NCI-H146 (cell line): ENCODE results near the gene PLPP1.

ENCODE experiments used
- DNase-seq: peaks from one replicate; lab custom pipeline; 2025; lab: John Stamatoyannopoulos, UW

The PLPP1 gene

GRCh38 chr5:55446640-55447351 is 88.0 kb downstream of the PLPP1 start:
- no peak for DNase-seq

- DNase-seq, result no peak
These were observed 89.0 kb downstream of the PLPP1 start for GRCh38 chr5:55445791-55446190.

- DNase-seq, result no peak
These were observed 92.8 kb downstream of the PLPP1 start for GRCh38 chr5:55441954-55442353.

- DNase-seq, result no peak
These were observed 93.5 kb downstream of the PLPP1 start for GRCh38 chr5:55441107-55441771.

- no peak for DNase-seq
These were observed 94.5 kb downstream of the PLPP1 start for GRCh38 chr5:55440188-55440646.

- DNase-seq, result no peak
These were observed 95.8 kb downstream of the PLPP1 start for GRCh38 chr5:55438998-55439397.

- no peak for DNase-seq
These were observed 96.9 kb downstream of the PLPP1 start for GRCh38 chr5:55437859-55438206.

GRCh38 chr5:55437452-55437851 is 97.3 kb downstream of the PLPP1 start:
- no peak for DNase-seq

- no peak for DNase-seq
These were observed 102.2 kb downstream of the PLPP1 start for GRCh38 chr5:55432549-55432948.

- no peak for DNase-seq
These were observed 105.0 kb downstream of the PLPP1 start for GRCh38 chr5:55429613-55430253.

- DNase-seq, result no peak
These were observed 105.5 kb downstream of the PLPP1 start for GRCh38 chr5:55429221-55429612.

- no peak for DNase-seq
These were observed 107.6 kb downstream of the PLPP1 start for GRCh38 chr5:55427157-55427556.

GRCh38 chr5:55426455-55426854 is 108.3 kb downstream of the PLPP1 start:
- DNase-seq, result no peak

GRCh38 chr5:55421074-55421529 is 113.7 kb downstream of the PLPP1 start:
- no peak for DNase-seq

- DNase-seq, result no peak
These were observed 115.5 kb downstream of the PLPP1 start for GRCh38 chr5:55418994-55419968.

GRCh38 chr5:55416306-55416705 is 118.5 kb downstream of the PLPP1 start:
- no peak for DNase-seq

- no peak for DNase-seq
These were observed 119.7 kb downstream of the PLPP1 start for GRCh38 chr5:55415071-55415470.

GRCh38 chr5:55413644-55414043 is 121.1 kb downstream of the PLPP1 start:
- DNase-seq, result no peak

- DNase-seq, result no peak
These were observed 122.9 kb downstream of the PLPP1 start for GRCh38 chr5:55411876-55412275.

GRCh38 chr5:55410845-55411244 is 123.9 kb downstream of the PLPP1 start:
- no peak for DNase-seq

- no peak for DNase-seq
These were observed 125.0 kb downstream of the PLPP1 start for GRCh38 chr5:55409775-55410174.

- DNase-seq, result no peak
These were observed 126.8 kb downstream of the PLPP1 start for GRCh38 chr5:55407984-55408383.
